Epithelial cell of alveolus of lung (primary cell): ENCODE data around the gene SOX6. TPM values are rescaled to one million over a fixed set of nuclear protein-coding genes. Genes with fewer than 3 reads are reported as not detected.

ENCODE experiments used
- total RNA-seq: library from RNA; depleted of rRNA; stranded (reverse); fragments of >200 nt; gene quantifications from 2 replicates; pipeline ENCODE4 v1.2.1, GENCODE V29; 2015

SOX6 gene
- 1.7 and 5.4 TPM in 2 replicates for total RNA-seq

GRCh38 chr11:16356057-16356760, at the start of gene SOX6:
Gene SOX6 (minus strand): TSS chr11:16356546. CDS start chr11:16341248, 15,298 bp downstream.

